Measurements from ENCODE around the gene PRRX1.

PRRX1 gene

GRCh38 chr1:170770254-170770653 lies 106.3 kb downstream of the PRRX1 start:
- no peak overlapping the region for H3K27ac ChIP-seq
- TF ChIP-seq ZFX (IDR thresholded peaks at IDR 0.05) (no peak), CTCF (conservative IDR thresholded peaks at IDR 0.05) (no peak)

- TF ChIP-seq CTCF (conservative IDR thresholded peaks at IDR 0.05) = no peak
- TF ChIP-seq ZFX (IDR thresholded peaks at IDR 0.05) = no peak
- H3K27ac ChIP-seq = no peak overlapping the region
These were observed 112.3 kb downstream of the PRRX1 start for GRCh38 chr1:170776252-170776651.

- TF ChIP-seq CTCF (conservative IDR thresholded peaks at IDR 0.05) (no peak), ZFX (IDR thresholded peaks at IDR 0.05) (no peak)
These were observed 112.8 kb downstream of the PRRX1 start for GRCh38 chr1:170776777-170777176.

More at GRCh38 chr1:170776777-170777176, 112.8 kb downstream of the PRRX1 start:
- H3K27ac ChIP-seq = no peak overlapping the region
